Smooth muscle cell (in vitro differentiated cells): Measurements from ENCODE around the gene KDM4E. TPM values are rescaled to one million over a fixed set of nuclear protein-coding genes. Genes with fewer than 3 reads are reported as not detected.
"Not testable (repeated sequence)": the region's sequence is repeated elsewhere in the genome, so short reads cannot be mapped to it uniquely, and the experiment has no call there.

ENCODE experiments used
- DNase-seq: peaks from one replicate; lab custom pipeline; 2025; ENCODE audit not compliant: unreplicated experiment; lab: John Stamatoyannopoulos, UW
- H2AFZ ChIP-seq: fragments of 200-600 bp; sonication (generic); 2 replicates; pipeline ENCODE4 v1.6.0; 2016; ENCODE audit warnings: antibody characterized with exemption, low read depth, mild to moderate bottlenecking
- H3F3A ChIP-seq: fragments of 200-600 bp; sonication (generic); 2 replicates; pipeline ENCODE4 v1.6.0; 2017; ENCODE audit warnings: antibody characterized with exemption, low read depth
- H3K27ac ChIP-seq: fragments of 200-600 bp; sonication (generic); 2 replicates; pipeline ENCODE4 v1.5.1; 2016; ENCODE audit warnings: low read depth, mild to moderate bottlenecking
- H3K27me3 ChIP-seq: fragments of 200-600 bp; sonication (generic); 2 replicates; pipeline ENCODE4 v1.6.1; 2016; ENCODE audit warnings: low read depth, mild to moderate bottlenecking
- H3K36me3 ChIP-seq: fragments of 200-600 bp; sonication (generic); 2 replicates; pipeline ENCODE4 v1.5.1; 2016; ENCODE audit warnings: low read depth
- H3K4me1 ChIP-seq: fragments of 200-600 bp; sonication (generic); 2 replicates; pipeline ENCODE4 v1.5.1; 2016; ENCODE audit warnings: low read depth
- H3K4me2 ChIP-seq: fragments of 200-600 bp; sonication (generic); 2 replicates; pipeline ENCODE4 v1.6.0; 2016; ENCODE audit warnings: mild to moderate bottlenecking
- H3K4me3 ChIP-seq: fragments of 200-600 bp; sonication (generic); 2 replicates; pipeline ENCODE4 v1.5.1; 2016; ENCODE audit warnings: mild to moderate bottlenecking
- H3K79me2 ChIP-seq: fragments of 200-600 bp; sonication (generic); 2 replicates; pipeline ENCODE4 v1.6.0; 2016; ENCODE audit warnings: low read depth, mild to moderate bottlenecking
- H3K9ac ChIP-seq: fragments of 200-600 bp; sonication (generic); 2 replicates; pipeline ENCODE4 v1.6.0; 2016; ENCODE audit warnings: low read depth
- H3K9me3 ChIP-seq: fragments of 200-600 bp; sonication (generic); replicated peaks from 2 replicates; pipeline ENCODE4 v1.5.1; 2016; ENCODE audit warnings: low read depth
- H4K20me1 ChIP-seq: fragments of 200-600 bp; sonication (generic); 2 replicates; pipeline ENCODE4 v1.6.0; 2016; ENCODE audit warnings: low read depth
- WGBS: methylation state at CpG from one replicate; pipeline ENCODE4 v1.1.7; 2016; ENCODE audit warnings: low lambda C conversion rate; 5-methylcytosine and 5-hydroxymethylcytosine counted together
- polyA plus RNA-seq: library from polyadenylated mRNA; unstranded; fragments of >200 nt; fragmentation: Nextera tagmentation; extraction: Ambion mirVana; gene quantifications from 2 replicates; pipeline ENCODE4 v1.2.1, GENCODE V29; 2016
- total RNA-seq: library from RNA; depleted of rRNA; stranded (reverse); fragments of >200 nt; gene quantifications from 2 replicates; pipeline ENCODE4 v1.2.3, GENCODE V29; 2014
- TF ChIP-seq, protein P1 (sequence below): fragments of 200-600 bp; sonication (generic); IDR thresholded peaks from 2 replicates; pipeline ENCODE4 v1.5.1; 2017; ENCODE audit warnings: borderline replicate concordance, mild to moderate bottlenecking, antibody characterized with exemption; ENCODE audit not compliant: insufficient read depth, poor library complexity, severe bottlenecking

The KDM4E gene
- total and polyA plus RNA-seq, 2 experiments from 2014 or later = not detected

DNA sequence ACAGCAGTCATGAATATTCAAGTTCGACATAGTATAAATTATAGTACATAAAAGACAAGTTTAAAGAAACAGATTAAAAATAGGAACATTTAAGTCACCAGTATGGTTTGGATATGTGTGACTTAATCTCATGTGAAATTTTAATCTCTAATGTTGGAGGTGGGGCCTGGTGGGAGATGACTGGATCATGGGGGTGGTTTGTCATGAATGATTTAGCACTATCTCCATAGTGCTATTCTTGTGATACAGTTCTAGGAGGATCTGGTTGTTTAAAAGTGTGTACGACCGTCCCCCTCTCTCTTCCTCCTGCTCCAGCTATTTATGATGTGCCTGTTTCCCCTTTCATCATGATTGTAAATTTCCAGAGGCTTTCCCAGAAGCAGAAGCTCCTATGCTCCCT is 3.3 kb downstream of the KDM4E start:
- Histone ChIP-seq H3F3A (no peaks in the 10 kb centered on the region), H3K27me3 (no peaks in the 10 kb centered on the region), H3K9ac (no peak overlapping the region), H3K27ac (no peak overlapping the region), H3K79me2 (no peaks in the 10 kb centered on the region), H3K36me3 (no peaks in the 10 kb centered on the region), H3K9me3 (no peaks in the 10 kb centered on the region), H2AFZ (no peak overlapping the region), H3K4me2 (no peak overlapping the region), H4K20me1 (no peaks in the 10 kb centered on the region), H3K4me1 (no peaks in the 10 kb centered on the region), H3K4me3 (no peak overlapping the region)
- TF ChIP-seq, protein P1, sequence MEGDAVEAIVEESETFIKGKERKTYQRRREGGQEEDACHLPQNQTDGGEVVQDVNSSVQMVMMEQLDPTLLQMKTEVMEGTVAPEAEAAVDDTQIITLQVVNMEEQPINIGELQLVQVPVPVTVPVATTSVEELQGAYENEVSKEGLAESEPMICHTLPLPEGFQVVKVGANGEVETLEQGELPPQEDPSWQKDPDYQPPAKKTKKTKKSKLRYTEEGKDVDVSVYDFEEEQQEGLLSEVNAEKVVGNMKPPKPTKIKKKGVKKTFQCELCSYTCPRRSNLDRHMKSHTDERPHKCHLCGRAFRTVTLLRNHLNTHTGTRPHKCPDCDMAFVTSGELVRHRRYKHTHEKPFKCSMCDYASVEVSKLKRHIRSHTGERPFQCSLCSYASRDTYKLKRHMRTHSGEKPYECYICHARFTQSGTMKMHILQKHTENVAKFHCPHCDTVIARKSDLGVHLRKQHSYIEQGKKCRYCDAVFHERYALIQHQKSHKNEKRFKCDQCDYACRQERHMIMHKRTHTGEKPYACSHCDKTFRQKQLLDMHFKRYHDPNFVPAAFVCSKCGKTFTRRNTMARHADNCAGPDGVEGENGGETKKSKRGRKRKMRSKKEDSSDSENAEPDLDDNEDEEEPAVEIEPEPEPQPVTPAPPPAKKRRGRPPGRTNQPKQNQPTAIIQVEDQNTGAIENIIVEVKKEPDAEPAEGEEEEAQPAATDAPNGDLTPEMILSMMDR = no peak
- 39% methylated on average over 3 of the region's 3 CpGs for WGBS
- no peak for DNase-seq

GRCh38 chr11:95033051-95033450 is 8.0 kb downstream of the KDM4E start:
- TF ChIP-seq, protein P1 = no peak
- H4K20me1 ChIP-seq = no peaks in the 10 kb centered on the region
- H3K4me3 ChIP-seq = no peak overlapping the region
- H3K4me2 ChIP-seq = no peak overlapping the region
- no peaks in the 10 kb centered on the region for H3F3A ChIP-seq
- H3K4me1 ChIP-seq = no peaks in the 10 kb centered on the region
- H3K27ac ChIP-seq = no peak overlapping the region
- 79% methylated on average over 1 of the region's 1 CpG for WGBS
- no peak overlapping the region for H3K9ac ChIP-seq
- H3K27me3 ChIP-seq = no peaks in the 10 kb centered on the region
- no peak overlapping the region for H2AFZ ChIP-seq
- H3K9me3 ChIP-seq = no peaks in the 10 kb centered on the region
- no peaks in the 10 kb centered on the region for H3K36me3 ChIP-seq
- no peak for DNase-seq
- no peaks in the 10 kb centered on the region for H3K79me2 ChIP-seq

DNA sequence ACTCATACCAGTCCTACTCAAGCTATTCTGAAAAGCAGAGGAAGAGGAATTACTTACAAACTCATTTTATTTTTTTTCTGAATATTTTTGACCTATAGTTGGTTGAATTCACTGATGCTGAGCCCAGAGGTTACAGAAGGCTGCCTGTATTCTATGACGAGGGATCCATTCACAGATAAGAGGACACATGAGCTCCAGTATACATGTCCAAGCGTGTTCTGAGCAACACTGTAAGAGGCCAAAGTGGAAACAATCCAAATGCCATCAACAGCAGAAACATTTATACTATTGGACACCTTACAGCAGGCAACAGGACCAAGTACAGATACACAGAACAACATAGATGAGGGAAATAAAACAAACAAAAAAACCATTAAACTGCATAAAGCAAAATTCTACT is 10.3 kb downstream of the KDM4E start:
- no peak for DNase-seq
- no peak overlapping the region for H2AFZ ChIP-seq
- H4K20me1 ChIP-seq = no peaks in the 10 kb centered on the region
- H3K4me1 ChIP-seq = no peaks in the 10 kb centered on the region
- no peak overlapping the region for H3K9ac ChIP-seq
- H3K9me3 ChIP-seq = no peaks in the 10 kb centered on the region
- H3K4me2 ChIP-seq = no peak overlapping the region
- no peaks in the 10 kb centered on the region for H3K27me3 ChIP-seq
- 80% methylated on average over 2 of the region's 2 CpGs for WGBS
- H3K27ac ChIP-seq = no peak overlapping the region
- TF ChIP-seq, protein P1 = no peak
- no peaks in the 10 kb centered on the region for H3F3A ChIP-seq
- no peaks in the 10 kb centered on the region for H3K79me2 ChIP-seq
- no peak overlapping the region for H3K4me3 ChIP-seq
- H3K36me3 ChIP-seq = no peaks in the 10 kb centered on the region

DNA sequence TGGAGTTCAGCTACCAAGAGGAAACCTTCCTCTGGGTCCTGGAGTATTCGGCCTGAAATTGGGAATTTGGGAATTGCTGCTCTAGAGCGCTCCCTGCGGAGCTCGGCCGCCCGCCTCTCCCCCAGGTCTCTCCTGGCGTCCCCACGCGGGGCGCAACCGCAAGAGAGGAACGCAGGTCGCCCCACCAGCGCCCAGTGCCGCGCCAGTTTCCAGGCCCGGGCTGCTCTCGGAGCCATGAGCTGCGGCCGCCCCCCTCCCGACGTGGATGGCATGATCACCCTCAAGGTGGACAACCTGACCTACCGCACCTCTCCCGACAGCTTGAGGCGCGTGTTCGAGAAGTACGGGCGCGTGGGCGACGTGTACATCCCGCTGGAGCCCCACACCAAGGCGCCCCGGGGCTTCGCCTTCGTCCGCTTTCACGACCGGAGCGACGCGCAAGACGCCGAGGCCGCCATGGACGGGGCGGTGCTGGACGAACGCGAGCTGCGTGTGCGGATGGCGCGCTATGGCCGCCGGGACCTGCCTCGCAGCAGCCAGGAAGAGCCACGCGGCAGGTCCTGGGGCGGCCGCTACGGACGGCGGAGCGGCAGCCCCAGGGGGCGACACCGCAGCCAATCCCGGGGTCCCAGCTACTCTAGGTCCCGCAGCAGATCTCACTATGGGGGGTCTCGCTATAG is 12.4 kb downstream of the KDM4E start:
- not testable (repeated sequence) for H3K36me3 ChIP-seq, H3K4me3 ChIP-seq, H3F3A ChIP-seq, H3K27me3 ChIP-seq, H3K4me1 ChIP-seq, H3K27ac ChIP-seq, H3K9me3 ChIP-seq, H4K20me1 ChIP-seq, DNase-seq, H3K4me2 ChIP-seq, H3K79me2 ChIP-seq, H2AFZ ChIP-seq, H3K9ac ChIP-seq
- 98% methylated on average over 32 of the region's 71 CpGs for WGBS
